Epidermal melanocyte (primary cell): Measurements from ENCODE around the gene INPP4B.

Experiments used
- DNase-seq: peaks from one replicate; pipeline ENCODE4 v3.0.0; 2011; ENCODE audit warnings: low spot score; ENCODE audit not compliant: insufficient read length

The INPP4B gene

GRCh38 chr4:142030010-142030409 is 816.1 kb downstream of the INPP4B start:
- no peak for DNase-seq

DNA sequence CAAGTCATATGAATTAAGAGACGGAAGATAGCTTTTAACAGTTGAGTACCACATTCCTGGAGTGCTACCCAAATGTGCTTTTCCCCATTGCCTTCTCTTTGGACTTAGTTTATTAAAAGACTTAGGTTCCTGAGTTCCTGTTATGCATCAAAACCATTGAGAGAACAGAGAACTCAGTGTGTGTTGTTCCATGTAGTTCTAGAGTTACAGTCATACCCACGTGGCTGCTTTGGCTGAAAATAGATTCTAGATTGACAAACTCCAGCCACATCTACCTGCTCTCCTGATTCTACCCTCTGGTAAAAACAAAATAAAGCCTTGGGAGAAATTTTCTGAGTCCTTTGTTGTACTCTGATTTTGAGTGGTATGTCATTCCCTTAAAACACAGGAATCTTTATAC is 824.3 kb downstream of the INPP4B start:
- no peak for DNase-seq

GRCh38 chr4:142021181-142021580 is 824.9 kb downstream of the INPP4B start:
- DNase-seq: no peak

DNA sequence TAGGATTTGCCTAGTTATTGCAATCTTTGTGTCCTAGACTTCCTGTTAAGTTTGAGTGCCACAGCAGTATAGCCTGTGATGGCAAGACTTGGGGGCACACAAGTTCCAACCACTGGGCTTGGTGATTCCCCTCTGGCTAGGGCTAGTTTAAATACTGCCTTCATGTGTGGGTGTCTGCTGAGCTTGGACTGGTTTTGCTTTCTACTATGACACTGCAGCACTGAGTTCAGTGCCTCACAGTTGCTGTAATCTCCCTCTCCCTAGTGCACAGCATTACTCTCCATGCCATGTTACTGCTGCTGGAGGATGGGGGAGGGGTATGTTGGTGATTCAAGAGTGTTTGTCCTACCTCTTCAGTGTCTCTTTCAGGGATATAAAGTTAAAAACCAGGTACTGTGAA is 830.1 kb downstream of the INPP4B start:
- no peak for DNase-seq

- DNase-seq: no peak
Observed at GRCh38 chr4:142009751-142010150, 836.4 kb downstream of the INPP4B start.

GRCh38 chr4:142005519-142005918 is 840.6 kb downstream of the INPP4B start:
- no peak for DNase-seq

DNA sequence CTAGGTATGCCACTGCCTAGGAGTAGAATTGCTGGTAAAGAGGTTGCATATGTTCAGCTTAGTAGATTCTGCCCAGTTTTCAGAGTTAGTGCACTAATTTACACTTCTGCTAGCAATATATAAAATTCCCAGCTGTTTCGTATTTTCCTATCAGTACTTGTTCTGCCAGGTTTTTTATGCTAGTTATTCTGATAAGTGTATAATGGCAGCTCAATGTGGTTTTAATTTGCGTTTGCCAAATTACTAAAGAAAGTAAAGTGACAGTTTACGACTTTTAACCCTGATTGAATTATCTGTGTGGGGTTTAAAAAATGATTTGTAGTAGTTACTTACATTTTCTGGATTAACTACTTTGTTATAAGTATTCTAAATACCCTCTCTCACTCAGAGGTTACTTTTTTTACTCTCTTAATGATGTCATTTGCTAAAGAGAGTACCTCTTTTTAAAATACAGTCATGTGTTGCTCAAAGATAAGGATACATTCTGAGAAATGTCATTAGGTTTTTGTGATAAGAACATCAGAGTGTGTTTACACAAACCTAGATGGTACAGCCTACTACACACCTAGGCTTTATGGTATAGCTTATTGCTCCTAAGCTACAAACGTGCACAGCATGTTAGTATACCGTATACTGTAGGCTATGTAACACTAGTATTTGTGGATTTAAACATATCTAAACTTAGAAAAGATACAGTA is 846.5 kb downstream of the INPP4B start:
- no peak for DNase-seq

DNA sequence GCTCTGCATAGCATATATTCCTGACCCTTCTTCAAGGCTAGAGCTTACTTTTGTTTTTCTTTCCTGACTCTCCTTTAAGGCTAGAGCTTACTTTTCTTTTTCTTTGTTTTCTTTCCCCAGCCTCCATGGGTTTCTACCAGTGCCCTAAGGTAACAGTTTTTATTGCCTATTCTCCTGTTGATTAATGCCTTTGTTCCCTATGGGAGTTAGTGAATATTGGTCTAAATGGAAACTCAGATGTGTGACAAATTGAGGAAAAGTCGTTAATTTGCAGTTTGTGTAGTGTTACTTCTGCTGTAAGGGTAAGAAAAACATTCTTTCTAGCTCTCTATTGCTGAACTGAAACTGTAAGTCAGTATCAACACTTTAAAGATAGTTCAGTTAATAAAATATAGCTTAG is 851.0 kb downstream of the INPP4B start:
- no peak for DNase-seq

DNA sequence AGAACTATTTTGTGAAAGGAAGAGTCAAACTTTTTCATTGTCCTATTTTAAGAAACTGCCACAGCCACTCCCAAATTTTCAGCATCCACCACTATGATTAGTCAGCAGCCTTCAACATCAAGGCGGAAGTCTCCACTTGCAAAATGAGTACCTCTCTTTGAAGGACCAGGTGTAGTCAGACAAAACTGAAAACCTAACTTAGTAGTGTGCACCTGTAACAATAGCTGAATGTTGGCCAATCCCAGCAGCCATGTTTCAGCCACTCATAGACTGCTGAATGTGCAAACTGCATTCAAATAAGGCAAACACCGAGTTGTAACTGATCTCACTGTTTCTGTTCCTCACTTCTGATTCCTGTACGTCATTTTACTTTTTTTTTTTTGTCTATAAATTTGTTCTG is 868.7 kb downstream of the INPP4B start:
- DNase-seq: no peak
